ENCODE measurements around the gene EEF1A2.

The EEF1A2 gene
- 0.14 to 0.96 (median 0.60) reads per million in 3 experiments for total RNA-seq

- peak; percentile 52 for DNase-seq
These were observed at the start of gene EEF1A2 for GRCh38 chr20:63498960-63499337. TSS of gene EEF1A2 (minus strand) at chr20:63499083. CDS start at chr20:63497763, 1,320 bp downstream.

- no peak for DNase-seq
These were observed 49.7 kb upstream of the EEF1A2 start for GRCh38 chr20:63548542-63548941.

- DNase-seq = no peak
These were observed 49.0 kb upstream of the EEF1A2 start, which contains the start of gene SRMS for GRCh38 chr20:63547725-63548480. TSS of gene SRMS (minus strand) at chr20:63547749. CDS start at chr20:63547463, 286 bp downstream.

- no peak for DNase-seq
These were observed 48.3 kb upstream of the EEF1A2 start for GRCh38 chr20:63546956-63547724.

GRCh38 chr20:63546256-63546955 is 47.5 kb upstream of the EEF1A2 start:
- no peak for DNase-seq

- DNase-seq = no peak
These were observed 46.9 kb upstream of the EEF1A2 start for GRCh38 chr20:63545814-63546213.

- no peak for DNase-seq
These were observed 46.2 kb upstream of the EEF1A2 start for GRCh38 chr20:63544958-63545516.

- no peak for DNase-seq
These were observed 45.5 kb upstream of the EEF1A2 start for GRCh38 chr20:63544241-63544957.

GRCh38 chr20:63543733-63544132 is 44.9 kb upstream of the EEF1A2 start:
- no peak for DNase-seq

- DNase-seq = no peak
These were observed 44.2 kb upstream of the EEF1A2 start for GRCh38 chr20:63543131-63543530.

GRCh38 chr20:63542696-63543095 is 43.8 kb upstream of the EEF1A2 start:
- no peak for DNase-seq

GRCh38 chr20:63542031-63542559 is 43.2 kb upstream of the EEF1A2 start:
- no peak for DNase-seq

GRCh38 chr20:63541371-63541770 is 42.5 kb upstream of the EEF1A2 start:
- DNase-seq = no peak

- no peak for DNase-seq
These were observed 41.7 kb upstream of the EEF1A2 start for GRCh38 chr20:63540417-63541186.

- DNase-seq = no peak
These were observed 40.8 kb upstream of the EEF1A2 start for GRCh38 chr20:63539441-63540370.

- no peak for DNase-seq
These were observed 40.2 kb upstream of the EEF1A2 start for GRCh38 chr20:63539092-63539430.

GRCh38 chr20:63538204-63539091 is 39.6 kb upstream of the EEF1A2 start:
- DNase-seq = peak; percentile 39

- peak; percentile 92 for DNase-seq
These were observed 38.8 kb upstream of the EEF1A2 start for GRCh38 chr20:63537525-63538203.
